Measurements from ENCODE around the gene NFIA.

The NFIA gene

GRCh38 chr1:61131248-61131647 lies 48.9 kb downstream of the NFIA start:
- DNase-seq, result no peak

- DNase-seq, result peak; percentile 33
Measured at GRCh38 chr1:61131716-61132115, 49.4 kb downstream of the NFIA start.

GRCh38 chr1:61132176-61132638 lies 49.8 kb downstream of the NFIA start:
- DNase-seq, result no peak

GRCh38 chr1:61132645-61133334 lies 50.4 kb downstream of the NFIA start:
- peak; percentile 31 for DNase-seq

- DNase-seq, result no peak
Measured at GRCh38 chr1:61133335-61134019, 51.1 kb downstream of the NFIA start.

- DNase-seq, result no peak
Measured at GRCh38 chr1:61135291-61135690, 52.9 kb downstream of the NFIA start.

- DNase-seq, result no peak
Measured at GRCh38 chr1:61138305-61138704, 55.9 kb downstream of the NFIA start.

GRCh38 chr1:61138921-61139774 lies 56.8 kb downstream of the NFIA start:
- DNase-seq, result peak; percentile 26

- DNase-seq, result no peak
Measured at GRCh38 chr1:61139775-61140549, 57.6 kb downstream of the NFIA start.

GRCh38 chr1:61140778-61141177 lies 58.4 kb downstream of the NFIA start:
- DNase-seq, result no peak

GRCh38 chr1:61141288-61142042 lies 59.1 kb downstream of the NFIA start:
- peak; percentile 60 for DNase-seq

GRCh38 chr1:61142043-61142440 lies 59.7 kb downstream of the NFIA start:
- DNase-seq, result no peak

GRCh38 chr1:61142726-61143500 lies 60.6 kb downstream of the NFIA start:
- peak; percentile 45 for DNase-seq

GRCh38 chr1:61143821-61144424 lies 61.6 kb downstream of the NFIA start:
- DNase-seq, result no peak

- DNase-seq, result no peak
Measured at GRCh38 chr1:61149010-61149860, 66.9 kb downstream of the NFIA start.

GRCh38 chr1:61151565-61151964 lies 69.2 kb downstream of the NFIA start:
- no peak for DNase-seq

- DNase-seq, result no peak
Measured at GRCh38 chr1:61152066-61152465, 69.7 kb downstream of the NFIA start.

- DNase-seq, result no peak
Measured at GRCh38 chr1:61152469-61153105, 70.2 kb downstream of the NFIA start.

All from fibroblast of skin of abdomen (primary cell).